Activated CD4-positive, alpha-beta memory T cell treated with anti-CD3 and anti-CD28 coated beads for 36 hours (primary cell): ENCODE measurements around the gene TXNL1. TPM values are rescaled to one million over a fixed set of nuclear protein-coding genes. Genes with fewer than 3 reads are reported as not detected.

Experiments used
- CTCF ChIA-PET: fragments of 350-600 bp; sonication (Branson Sonifier 250); formaldehyde crosslinking; loops from one replicate; lab custom pipeline; 2021; ENCODE audit warnings: antibody characterized with exemption, inconsistent platforms; lab: Charles Lee
- POLR2A ChIA-PET: fragments of 350-600 bp; sonication (Branson Sonifier 250); formaldehyde crosslinking; loops from one replicate; lab custom pipeline; 2021; ENCODE audit warnings: antibody characterized with exemption; lab: Charles Lee
- DNase-seq: peaks from one replicate; pipeline ENCODE4 v3.0.0-alpha.2; 2020
- H3K27ac Mint-ChIP-seq: one replicate; pipeline ENCODE4 v1.8.0; 2021; ENCODE audit warnings: mixed read lengths
- H3K27me3 Mint-ChIP-seq: one replicate; pipeline ENCODE4 v1.8.0; 2021; ENCODE audit warnings: mixed read lengths
- H3K36me3 Mint-ChIP-seq: one replicate; pipeline ENCODE4 v1.8.0; 2021; ENCODE audit warnings: mixed read lengths
- H3K4me1 Mint-ChIP-seq: one replicate; pipeline ENCODE4 v1.8.0; 2021; ENCODE audit warnings: low read depth, mixed read lengths
- H3K4me3 Mint-ChIP-seq: one replicate; pipeline ENCODE4 v1.8.0; 2021; ENCODE audit warnings: mild to moderate bottlenecking, mixed read lengths
- H3K9me3 Mint-ChIP-seq: one replicate; pipeline ENCODE4 v1.8.0; 2021; ENCODE audit warnings: mixed read lengths
- intact Hi-C: fragments of 100-400 bp; cut with micrococcal nuclease; formaldehyde crosslinking; loops from one replicate; pipeline ENCODE4 v1.15.1; 2023
- total RNA-seq, 2 experiments: library from RNA; stranded (reverse); gene quantifications; one replicate each; pipeline ENCODE4 v1.2.3, GENCODE V29; 2021

TXNL1 gene
- total RNA-seq, 2 experiments from 2014 or later: 68.7 to 68.9 TPM

DNA sequence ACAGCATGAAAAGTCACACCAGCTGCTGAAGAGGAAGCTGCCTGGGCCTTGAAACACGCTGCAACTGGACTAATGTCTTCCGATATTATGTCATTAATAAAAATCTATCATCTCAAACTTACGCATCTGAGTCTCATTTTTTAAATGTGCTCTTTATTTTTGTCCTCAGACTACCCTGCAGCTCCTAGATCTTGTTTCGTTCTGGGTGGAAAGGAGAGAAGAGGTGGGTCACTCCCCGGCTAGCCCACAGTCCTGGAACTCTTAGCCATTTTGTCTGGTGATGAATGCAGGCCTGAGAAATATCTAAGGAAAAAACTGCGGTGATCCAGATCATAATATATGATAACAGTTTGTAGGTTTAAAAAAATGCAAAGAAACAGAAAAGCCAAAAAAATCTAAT lies 73.3 kb downstream of the TXNL1 start:
- ChIA-PET POLR2A (no interaction called here), CTCF (no interaction called here)
- intact Hi-C loops: no loop called here
- H3K9me3 Mint-ChIP-seq: no peaks in the 10 kb centered on the region
- no peaks in the 10 kb centered on the region for H3K36me3 Mint-ChIP-seq
- no peaks in the 10 kb centered on the region for H3K27me3 Mint-ChIP-seq
- H3K4me3 Mint-ChIP-seq: no peak overlapping the region
- H3K4me1 Mint-ChIP-seq: no peaks in the 10 kb centered on the region
- no peak for DNase-seq
- no peak overlapping the region for H3K27ac Mint-ChIP-seq

DNA sequence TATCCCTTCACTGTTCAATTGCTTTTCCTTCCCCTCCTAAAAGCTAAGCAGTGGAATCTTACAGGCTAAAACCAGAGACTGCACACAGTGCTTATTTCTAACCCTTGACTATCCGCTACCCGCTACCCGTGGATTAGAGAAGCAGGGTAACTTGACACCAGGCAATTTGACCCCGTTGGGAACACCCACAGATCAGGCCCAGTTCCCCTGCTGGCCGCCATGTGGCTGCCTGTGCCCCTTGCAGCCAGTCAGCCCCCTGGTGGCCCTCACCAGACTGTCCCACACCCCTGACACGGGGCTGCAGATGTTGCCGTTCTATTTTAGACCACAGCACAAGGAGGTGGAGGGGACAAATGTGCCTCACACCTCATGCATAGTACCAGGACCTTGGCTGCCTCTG lies 74.8 kb downstream of the TXNL1 start:
- DNase-seq: no peak
- ChIA-PET CTCF (no interaction called here), POLR2A (no interaction called here)
- no peaks in the 10 kb centered on the region for H3K36me3 Mint-ChIP-seq
- H3K27me3 Mint-ChIP-seq: peaks cover 4% of the 10 kb centered on the region
- H3K27ac Mint-ChIP-seq: no peak overlapping the region
- H3K4me1 Mint-ChIP-seq: no peaks in the 10 kb centered on the region
- no peak overlapping the region for H3K4me3 Mint-ChIP-seq
- H3K9me3 Mint-ChIP-seq: no peaks in the 10 kb centered on the region
- intact Hi-C loops: no loop called here

DNA sequence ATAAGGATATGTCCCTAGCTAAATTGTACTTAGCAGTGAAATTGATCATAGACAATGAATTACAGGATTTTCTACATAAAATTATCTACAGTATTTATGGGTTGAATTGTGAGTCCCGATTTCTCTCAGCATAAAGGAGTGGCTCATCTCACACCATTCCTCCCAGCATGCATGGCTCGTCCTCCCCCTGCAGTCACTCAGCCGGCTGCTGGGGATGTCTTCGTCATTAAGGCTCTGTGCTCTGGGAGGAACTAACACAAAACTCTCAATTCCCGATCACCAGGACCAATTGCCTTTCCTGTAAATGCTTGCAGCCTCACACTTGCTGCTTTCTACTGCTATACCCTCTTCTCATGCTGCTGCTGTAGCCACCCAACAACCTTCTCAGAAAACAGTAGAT lies 75.9 kb downstream of the TXNL1 start:
- no peaks in the 10 kb centered on the region for H3K36me3 Mint-ChIP-seq
- H3K27ac Mint-ChIP-seq: no peak overlapping the region
- H3K4me3 Mint-ChIP-seq: no peak overlapping the region
- intact Hi-C loops: no loop called here
- H3K27me3 Mint-ChIP-seq: peaks cover 6% of the 10 kb centered on the region
- H3K9me3 Mint-ChIP-seq: no peaks in the 10 kb centered on the region
- DNase-seq: no peak
- ChIA-PET CTCF (no interaction called here), POLR2A (no interaction called here)
- no peaks in the 10 kb centered on the region for H3K4me1 Mint-ChIP-seq

DNA sequence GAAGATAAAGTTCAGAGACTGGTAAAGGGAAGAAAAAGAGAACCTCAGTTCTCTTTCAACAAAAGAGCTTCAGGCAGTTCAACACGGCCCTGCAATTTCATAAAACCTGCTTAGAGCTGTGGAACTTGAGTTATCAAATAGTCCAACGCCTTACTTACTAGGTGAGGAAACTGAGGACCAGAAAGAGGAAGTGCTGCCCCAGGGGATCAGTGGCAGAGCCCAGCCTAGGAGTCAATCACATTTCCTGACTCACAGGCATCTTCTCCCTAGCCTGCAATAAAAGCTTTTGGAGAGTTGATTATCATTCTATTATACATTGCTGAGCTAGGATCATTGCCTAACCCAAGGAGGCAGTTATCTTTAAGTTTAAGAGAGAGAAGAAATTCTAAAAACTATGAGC lies 77.4 kb downstream of the TXNL1 start:
- no peaks in the 10 kb centered on the region for H3K9me3 Mint-ChIP-seq
- ChIA-PET POLR2A (no interaction called here), CTCF (no interaction called here)
- no peaks in the 10 kb centered on the region for H3K4me1 Mint-ChIP-seq
- no peaks in the 10 kb centered on the region for H3K36me3 Mint-ChIP-seq
- DNase-seq: no peak
- intact Hi-C loops: no loop called here
- peaks cover 6% of the 10 kb centered on the region for H3K27me3 Mint-ChIP-seq
- no peak overlapping the region for H3K27ac Mint-ChIP-seq
- no peak overlapping the region for H3K4me3 Mint-ChIP-seq

DNA sequence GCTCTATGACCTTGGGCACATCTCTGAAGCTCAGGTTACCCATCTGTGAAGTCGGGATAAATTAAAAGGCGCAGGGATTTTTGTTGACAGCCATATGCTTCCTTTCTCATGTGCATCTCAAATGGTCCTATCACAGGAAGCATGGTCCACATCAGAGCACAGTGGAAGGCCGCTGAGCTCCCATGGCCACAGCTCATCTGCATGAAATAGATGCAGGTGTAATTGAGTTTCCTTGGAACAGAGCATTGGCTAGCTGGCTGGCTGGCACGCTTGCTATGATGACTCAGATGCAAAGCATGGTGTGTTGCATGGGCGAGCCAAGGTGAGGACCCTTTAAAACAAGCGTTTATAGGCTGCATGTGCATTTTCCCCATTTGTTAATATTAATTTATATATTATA lies 79.3 kb downstream of the TXNL1 start:
- Mint-ChIP-seq H3K27me3 (peaks cover 6% of the 10 kb centered on the region), H3K4me3 (no peak overlapping the region), H3K27ac (no peak overlapping the region), H3K36me3 (no peaks in the 10 kb centered on the region), H3K4me1 (no peaks in the 10 kb centered on the region), H3K9me3 (no peaks in the 10 kb centered on the region)
- ChIA-PET POLR2A (no interaction called here), CTCF (no interaction called here)
- no peak for DNase-seq
- intact Hi-C loops: no loop called here

DNA sequence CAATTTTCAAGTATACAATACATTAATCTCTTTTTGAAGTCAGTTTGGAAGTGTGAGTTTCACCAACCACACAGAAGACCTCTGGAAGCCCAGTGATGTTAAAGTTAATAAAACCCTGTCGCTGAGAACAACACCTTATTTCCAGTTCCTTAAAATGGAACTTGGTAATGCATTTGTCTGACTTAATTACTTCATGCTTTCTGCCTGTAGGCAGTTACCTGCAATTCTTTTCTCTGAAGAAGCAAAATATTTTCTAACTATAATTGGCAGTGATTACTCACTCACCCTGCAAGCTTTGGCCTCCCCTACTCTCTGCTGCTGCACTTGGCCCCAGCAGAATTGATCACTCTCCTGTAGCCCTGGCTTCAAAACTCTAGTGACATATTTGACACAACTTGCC lies 81.5 kb downstream of the TXNL1 start:
- intact Hi-C loops: no loop called here
- no peak overlapping the region for H3K27ac Mint-ChIP-seq
- H3K4me3 Mint-ChIP-seq: no peak overlapping the region
- ChIA-PET POLR2A (no interaction called here), CTCF (no interaction called here)
- no peak for DNase-seq
- H3K27me3 Mint-ChIP-seq: peaks cover 6% of the 10 kb centered on the region
- no peaks in the 10 kb centered on the region for H3K36me3 Mint-ChIP-seq
- no peaks in the 10 kb centered on the region for H3K9me3 Mint-ChIP-seq
- H3K4me1 Mint-ChIP-seq: no peaks in the 10 kb centered on the region

DNA sequence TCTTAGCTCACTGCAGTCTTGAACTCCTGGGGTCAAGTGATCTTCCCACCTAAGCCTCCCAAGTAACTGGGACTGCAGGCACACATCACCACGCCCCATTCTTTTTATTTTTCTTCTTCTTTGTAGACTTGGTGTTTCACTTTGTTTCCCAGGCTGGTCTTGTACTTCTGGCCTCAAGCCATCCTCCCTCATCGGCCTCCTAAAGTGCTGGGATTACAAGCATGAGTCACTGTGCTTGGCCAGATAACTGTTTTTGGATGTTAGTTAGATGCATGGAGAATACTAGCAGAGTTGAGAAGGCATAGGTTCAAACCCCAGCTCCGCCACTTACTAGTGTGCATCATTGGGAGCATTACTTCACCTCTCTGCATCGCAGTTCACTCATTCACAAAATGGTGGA lies 88.3 kb downstream of the TXNL1 start:
- POLR2A ChIA-PET: no interaction called here
- intact Hi-C loops: no loop called here
- H3K4me1 Mint-ChIP-seq: no peaks in the 10 kb centered on the region
- CTCF ChIA-PET: no interaction called here
- H3K9me3 Mint-ChIP-seq: no peaks in the 10 kb centered on the region
- H3K4me3 Mint-ChIP-seq: no peak overlapping the region
- DNase-seq: no peak
- H3K27ac Mint-ChIP-seq: no peak overlapping the region
- no peaks in the 10 kb centered on the region for H3K36me3 Mint-ChIP-seq
- H3K27me3 Mint-ChIP-seq: peaks cover 4% of the 10 kb centered on the region

Other genes starting within 250 kb of the TXNL1 start
- 10 to 100 TPM; 18.0 to 19.5 TPM for gene WDR7, start 12.8 kb upstream of the TXNL1 start, total RNA-seq